B cell (primary cell): ENCODE measurements around the gene NOL9.

Experiments used
- CTCF ChIP-seq: fragments of 200-600 bp; IDR thresholded peaks from one replicate; pipeline ENCODE4 v1.8.0; 2022; ENCODE audit warnings: antibody characterized with exemption, mild to moderate bottlenecking
- EZH2 ChIP-seq: IDR thresholded peaks from 2 replicates; pipeline ENCODE4 v1.6.1; 2012; ENCODE audit warnings: borderline replicate concordance, low read depth, mild to moderate bottlenecking, moderate library complexity, low read length; ENCODE audit not compliant: insufficient read depth, poor library complexity, severe bottlenecking

- no peak for TF ChIP-seq CTCF
- no peak for TF ChIP-seq EZH2
Measured at GRCh38 chr1:6512245-6512907, 41.9 kb downstream of the NOL9 start.
